Forelimb muscle (tissue), 1 donor: ENCODE measurements around the gene ORM1. TPM values are rescaled to one million over a fixed set of nuclear protein-coding genes. Genes with fewer than 3 reads are reported as not detected.
"Not testable (repeated sequence)": the region's sequence is repeated elsewhere in the genome, so short reads cannot be mapped to it uniquely, and the experiment has no call there.

Experiments used
- DNase-seq: peaks from one replicate; pipeline ENCODE4 v3.0.0-alpha.2; 2013; ENCODE audit warnings: low read depth
- polyA plus RNA-seq: library from polyadenylated mRNA; unstranded; fragments of 120-200 nt; gene quantifications from one replicate; pipeline ENCODE4 v1.2.1, GENCODE V29; 2013; ENCODE audit not compliant: insufficient read length

ORM1 gene
- polyA plus RNA-seq, 1 donor: 0.58 TPM

GRCh38 chr9:114304416-114305188, 18.3 kb upstream of the ORM1 start:
- DNase-seq: no peak

- DNase-seq: no peak
Measured at GRCh38 chr9:114307899-114308267, 15.0 kb upstream of the ORM1 start.

GRCh38 chr9:114308361-114308950, 14.4 kb upstream of the ORM1 start:
- no peak for DNase-seq

- no peak for DNase-seq
Measured at GRCh38 chr9:114309096-114309495, 13.8 kb upstream of the ORM1 start.

GRCh38 chr9:114310471-114311450, 12.1 kb upstream of the ORM1 start:
- DNase-seq: no peak

- no peak for DNase-seq
Measured at GRCh38 chr9:114311571-114312512, 11.1 kb upstream of the ORM1 start.

- DNase-seq: no peak
Measured at GRCh38 chr9:114312513-114312875, 10.4 kb upstream of the ORM1 start.

- DNase-seq: no peak
Measured at GRCh38 chr9:114313186-114313585, 9.7 kb upstream of the ORM1 start.

- no peak for DNase-seq
Measured at GRCh38 chr9:114314256-114314867, 8.5 kb upstream of the ORM1 start.

GRCh38 chr9:114314881-114315722, 7.8 kb upstream of the ORM1 start:
- DNase-seq: no peak

- no peak for DNase-seq
Measured at GRCh38 chr9:114315723-114316363, 7.1 kb upstream of the ORM1 start.

- DNase-seq: no peak
Measured at GRCh38 chr9:114316605-114317230, 6.2 kb upstream of the ORM1 start.

GRCh38 chr9:114317665-114318357, 5.1 kb upstream of the ORM1 start:
- DNase-seq: no peak

GRCh38 chr9:114318416-114318815, 4.5 kb upstream of the ORM1 start:
- DNase-seq: no peak

- no peak for DNase-seq
Measured at GRCh38 chr9:114319147-114319546, 3.8 kb upstream of the ORM1 start.

GRCh38 chr9:114320710-114321109, 2.2 kb upstream of the ORM1 start:
- not testable (repeated sequence) for DNase-seq

GRCh38 chr9:114321759-114322158, 1.1 kb upstream of the ORM1 start:
- DNase-seq: no peak

GRCh38 chr9:114322160-114322818, 609 bp upstream of the ORM1 start:
- DNase-seq: not testable (repeated sequence)
